Activated T-cell treated with anti-CD3 and anti-CD28 coated beads, Interleukin-2, amount 50 U/mL, for 1 hour (primary cell): Measurements from ENCODE around the gene PZP.
"Not testable (repeated sequence)": the region's sequence is repeated elsewhere in the genome, so short reads cannot be mapped to it uniquely, and the experiment has no call there.

Experiments used
- DNase-seq: peaks from one replicate; pipeline ENCODE4 v3.0.0-alpha.2; 2020

Gene PZP

DNA sequence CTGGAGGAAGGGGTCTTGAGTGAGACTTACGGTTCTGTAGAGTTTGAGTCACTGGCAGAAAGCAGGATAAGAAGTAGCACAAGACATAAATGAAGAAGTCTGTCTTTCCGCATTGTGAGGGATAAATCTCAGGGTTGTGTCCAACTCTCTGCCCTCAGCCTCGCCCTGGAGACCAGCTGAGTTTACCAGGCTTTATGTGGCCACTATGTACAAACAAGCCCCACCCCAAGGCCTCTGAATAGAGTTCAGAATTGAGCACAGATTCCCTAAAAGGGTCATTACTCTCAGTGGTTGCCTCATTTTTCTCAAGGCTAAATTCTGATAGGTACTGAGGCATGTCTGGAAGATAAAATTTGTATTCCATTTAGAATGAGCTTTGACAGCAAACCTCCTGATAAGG, at the start of gene PZP:
Gene PZP (minus strand): TSS at position 167 of the 400 bp plus-strand sequence. CDS start 54 bp downstream, at position 113.
- no peak for DNase-seq

DNA sequence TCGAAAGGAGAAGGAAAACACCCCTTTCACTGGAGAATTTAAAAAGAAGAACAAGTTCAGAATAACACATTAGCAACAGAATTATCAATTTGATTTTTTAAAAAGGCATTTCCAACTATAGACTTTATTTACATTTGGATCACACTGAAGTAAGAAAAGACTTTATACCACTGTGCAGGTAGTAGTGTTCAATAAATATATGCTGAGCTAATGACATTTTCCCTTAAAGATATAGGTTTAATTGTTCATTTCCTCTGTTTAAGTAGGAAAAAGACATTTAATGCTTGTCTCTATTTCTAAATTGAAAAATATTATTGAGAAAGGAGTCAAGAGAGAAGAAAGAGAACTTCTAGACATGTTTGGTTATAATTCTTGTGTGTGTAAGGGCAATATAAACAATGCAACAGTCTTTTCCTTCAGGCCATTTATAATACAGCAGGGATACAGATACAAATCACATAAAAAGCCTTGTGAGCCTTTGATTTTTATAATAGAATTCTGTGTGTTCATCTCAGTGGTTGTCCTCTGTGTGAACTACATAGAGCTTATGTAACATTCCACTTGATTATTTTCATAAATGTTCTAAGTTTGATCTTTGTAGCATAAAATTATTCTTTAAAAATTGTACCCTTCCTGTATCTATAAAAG, 48.7 kb upstream of the PZP start:
- no peak for DNase-seq

DNA sequence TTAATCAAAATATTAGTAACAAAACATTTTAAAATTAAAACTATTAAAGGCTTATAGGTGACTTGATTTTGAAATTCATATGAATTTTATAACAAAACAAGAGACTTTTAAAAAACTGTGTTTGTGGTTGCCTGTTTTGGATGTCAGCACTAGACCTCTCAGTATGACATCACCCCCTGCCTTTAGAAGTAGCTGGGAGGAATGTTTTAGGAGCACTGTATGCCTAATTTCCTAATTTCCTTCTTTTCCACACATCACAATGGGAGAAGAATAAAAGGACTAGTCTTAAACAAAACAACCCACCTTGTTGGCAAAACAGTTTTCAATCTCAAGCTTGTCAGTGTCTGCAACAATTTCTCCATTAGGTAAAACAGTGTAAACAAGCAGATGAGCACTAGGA, 48.1 kb upstream of the PZP start:
- no peak for DNase-seq

DNA sequence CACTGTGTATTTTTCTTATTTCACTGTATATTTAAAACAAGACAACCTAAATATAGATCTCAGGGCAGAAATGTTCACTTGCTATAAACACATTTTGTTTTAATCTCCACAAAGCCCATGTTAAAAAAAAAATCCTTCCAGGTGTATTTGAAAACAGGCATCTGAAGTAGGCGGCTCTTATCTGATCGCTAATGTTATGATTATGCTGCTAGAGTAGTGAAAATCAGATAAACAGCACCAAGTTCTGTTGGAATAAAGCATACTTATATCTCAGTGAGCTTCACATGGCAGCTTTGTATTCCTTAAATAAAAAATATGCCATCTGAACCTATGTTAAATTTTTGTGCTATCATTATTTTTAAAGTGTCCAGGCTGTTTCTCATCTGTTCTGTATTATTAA, 47.6 kb upstream of the PZP start:
- DNase-seq, result no peak

DNA sequence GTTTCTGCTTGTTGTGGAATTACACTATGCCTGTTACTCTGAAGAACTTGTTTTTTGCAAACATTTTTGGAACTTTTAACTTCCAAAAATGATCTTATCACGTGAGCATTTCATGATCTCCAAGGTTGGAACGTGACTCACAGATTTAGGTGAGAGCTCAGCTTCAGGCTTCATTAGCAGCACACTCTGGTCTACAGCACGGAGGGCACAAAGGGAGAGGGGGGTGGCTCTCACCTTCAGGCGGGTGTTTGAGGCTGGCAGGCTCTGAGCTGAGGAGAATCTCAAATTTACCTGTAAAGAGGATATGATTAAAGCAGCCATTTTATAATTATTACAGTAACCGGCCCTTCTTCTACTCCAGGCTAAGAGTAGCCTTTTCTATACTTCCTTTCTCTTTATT, 45.3 kb upstream of the PZP start:
- DNase-seq, result no peak

- not testable (repeated sequence) for DNase-seq
These were observed 44.6 kb upstream of the PZP start for GRCh38 chr12:9252791-9253190.

- DNase-seq, result no peak
These were observed 44.1 kb upstream of the PZP start for GRCh38 chr12:9252256-9252655.

DNA sequence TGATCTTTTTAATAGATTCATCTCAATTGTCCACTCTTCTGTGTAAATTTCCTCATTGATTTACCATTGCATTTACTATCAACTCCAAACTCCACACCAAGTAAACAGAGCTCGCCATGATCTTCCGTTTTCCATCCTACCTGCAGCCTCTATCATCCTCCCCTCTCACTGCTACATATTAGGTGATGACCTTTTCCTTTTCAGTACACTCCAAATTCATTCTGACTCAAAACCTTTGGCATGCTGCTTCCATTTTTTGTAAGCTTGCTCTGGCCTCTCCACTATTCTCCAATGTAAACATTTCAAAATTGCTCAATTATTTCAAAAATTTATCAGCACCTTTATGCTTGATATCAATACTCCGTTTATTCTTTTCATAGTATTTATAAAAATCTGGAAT, 40.2 kb upstream of the PZP start:
- DNase-seq, result no peak

DNA sequence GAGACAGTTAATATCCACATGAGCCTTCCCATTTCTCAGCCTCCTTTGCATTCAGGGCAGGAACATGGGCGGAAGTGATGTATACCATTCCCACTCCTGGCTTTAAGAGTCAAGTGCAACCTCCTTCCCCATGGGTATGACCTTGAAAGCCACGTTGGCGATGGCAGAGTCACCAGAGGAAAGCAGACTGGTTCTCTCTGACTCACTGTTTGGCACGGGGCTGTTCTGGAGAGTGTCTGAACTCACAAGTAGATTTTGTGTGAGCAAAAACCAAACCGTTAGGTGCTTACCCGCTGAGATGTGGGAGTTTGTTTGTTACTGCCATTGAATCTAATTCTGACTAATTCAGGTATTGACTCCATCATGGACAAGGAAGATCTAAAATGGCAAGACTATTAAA, 36.7 kb upstream of the PZP start:
- no peak for DNase-seq

DNA sequence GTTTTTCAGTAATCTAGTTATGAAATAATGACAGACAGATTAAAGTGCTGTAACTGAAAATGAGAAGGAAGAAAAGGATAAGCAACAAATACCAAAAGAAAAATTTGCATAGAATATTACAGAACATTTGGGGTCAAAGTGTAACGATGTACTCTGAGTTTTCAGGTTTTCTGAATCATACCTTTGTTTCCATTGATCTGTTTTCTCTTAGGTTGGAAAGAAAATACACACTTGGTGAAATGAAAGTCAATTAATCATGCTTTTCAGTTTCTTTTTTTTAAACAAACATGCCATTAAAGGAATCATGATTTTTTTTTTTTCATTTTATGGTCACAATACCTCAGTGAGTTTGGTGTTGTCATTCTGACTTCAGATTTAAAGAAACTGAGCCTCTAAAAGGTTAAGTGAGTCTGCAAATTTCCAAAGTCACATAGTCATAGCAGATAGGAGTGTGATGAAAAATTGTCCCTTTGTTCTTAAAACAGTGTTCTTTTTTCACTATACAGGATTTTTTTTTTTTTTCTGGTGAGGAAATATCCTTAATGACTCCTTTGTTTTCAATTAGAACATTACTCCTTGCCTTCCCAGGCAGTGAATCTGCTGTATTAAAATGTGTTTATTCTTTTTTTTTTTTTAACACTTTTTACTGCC, 35.9 kb upstream of the PZP start:
- no peak for DNase-seq

GRCh38 chr12:9241301-9241700, 33.1 kb upstream of the PZP start:
- DNase-seq, result no peak

- no peak for DNase-seq
These were observed 32.6 kb upstream of the PZP start for GRCh38 chr12:9240776-9241175.

DNA sequence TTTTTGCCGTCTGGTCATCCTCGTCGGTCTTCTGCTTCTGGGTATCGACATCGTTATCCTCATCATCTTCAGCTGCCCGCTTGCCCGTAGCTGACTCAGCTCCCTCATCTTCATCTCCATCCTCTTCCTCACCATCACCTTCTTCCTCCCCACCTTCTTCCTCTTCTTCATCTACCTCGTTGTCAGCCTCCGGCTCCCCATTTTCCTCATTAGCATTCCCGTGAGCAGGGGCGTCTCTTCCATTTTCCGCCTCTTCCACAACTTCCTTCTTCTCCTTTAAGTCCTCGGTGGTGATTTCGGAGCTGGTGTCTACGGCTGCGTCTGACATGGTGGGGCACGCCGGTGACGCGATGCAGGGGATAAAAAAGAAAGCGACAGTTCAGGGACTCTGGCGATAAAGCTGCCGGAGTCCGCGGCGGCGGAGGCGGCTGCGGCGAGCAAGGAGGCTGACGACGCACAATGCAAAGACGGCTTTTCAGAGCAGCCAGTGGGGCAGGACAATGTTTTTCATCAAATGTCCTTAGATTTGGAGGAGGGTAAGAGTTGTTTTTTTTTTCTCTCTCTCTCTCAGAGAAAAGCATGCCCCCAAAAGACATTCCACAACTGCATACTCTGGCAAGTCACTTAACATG, 31.9 kb upstream of the PZP start:
- peak; percentile 45 for DNase-seq

GRCh38 chr12:9237286-9237685, 29.1 kb upstream of the PZP start:
- no peak for DNase-seq

- DNase-seq, result no peak
These were observed 27.3 kb upstream of the PZP start for GRCh38 chr12:9235519-9235918.

- DNase-seq, result no peak
These were observed 19.8 kb upstream of the PZP start for GRCh38 chr12:9227950-9228349.

DNA sequence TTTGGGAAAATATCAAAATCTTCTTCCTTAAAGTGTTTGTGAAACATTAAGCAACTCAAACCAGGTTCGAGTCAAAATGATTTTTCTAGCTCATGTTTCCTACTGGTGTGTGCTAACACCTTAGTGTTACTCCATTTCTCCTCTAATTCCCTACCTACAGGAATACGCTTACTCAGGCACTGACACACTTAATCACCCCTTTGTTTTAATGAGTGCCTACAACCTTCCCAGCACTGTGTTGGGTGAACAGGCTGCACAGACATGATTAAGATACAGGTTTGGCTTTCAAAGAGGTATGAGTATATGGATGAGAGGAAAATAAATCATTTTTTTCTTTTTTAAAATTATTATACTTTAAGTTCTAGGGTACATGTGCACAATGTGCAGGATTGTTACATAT, 15.6 kb upstream of the PZP start:
- DNase-seq, result no peak

DNA sequence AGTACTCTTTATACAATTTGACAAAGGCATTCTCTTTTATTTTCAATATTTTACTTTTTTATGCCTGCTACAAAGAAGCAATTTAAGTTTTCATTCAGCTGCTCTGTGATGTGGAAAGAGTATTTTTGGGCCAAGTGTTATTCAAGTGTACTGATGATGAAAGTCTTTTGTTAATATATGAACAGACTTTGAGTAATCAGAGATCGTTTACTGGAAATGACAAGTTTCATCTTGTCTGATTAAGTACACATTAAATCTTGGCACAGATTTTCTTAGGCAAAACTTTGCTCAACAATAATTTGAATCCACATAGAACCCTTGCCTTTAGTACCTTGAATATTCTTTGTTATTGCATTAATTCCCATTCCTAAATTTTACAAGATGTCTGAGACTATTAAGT, 13.3 kb upstream of the PZP start:
- DNase-seq, result no peak

DNA sequence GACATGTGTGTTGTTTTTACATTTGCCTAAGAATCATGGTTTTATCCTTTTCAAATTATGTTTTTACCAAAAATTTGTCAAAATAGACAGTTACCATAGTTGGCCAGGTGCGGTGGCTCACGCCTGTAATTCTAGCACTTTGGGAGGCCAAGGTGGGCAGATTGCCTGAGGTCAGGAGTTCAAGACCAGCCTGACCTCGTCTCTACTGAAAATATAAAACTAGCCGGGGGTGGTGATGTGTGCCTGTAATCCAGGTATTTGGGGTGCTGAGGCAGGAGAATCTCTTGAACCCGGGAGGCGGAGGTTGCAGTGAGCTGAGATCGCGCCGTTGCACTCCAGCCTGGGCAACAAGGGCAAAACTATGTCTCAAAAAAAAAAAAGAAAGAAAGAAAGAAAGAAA, 12.8 kb upstream of the PZP start:
- not testable (repeated sequence) for DNase-seq

DNA sequence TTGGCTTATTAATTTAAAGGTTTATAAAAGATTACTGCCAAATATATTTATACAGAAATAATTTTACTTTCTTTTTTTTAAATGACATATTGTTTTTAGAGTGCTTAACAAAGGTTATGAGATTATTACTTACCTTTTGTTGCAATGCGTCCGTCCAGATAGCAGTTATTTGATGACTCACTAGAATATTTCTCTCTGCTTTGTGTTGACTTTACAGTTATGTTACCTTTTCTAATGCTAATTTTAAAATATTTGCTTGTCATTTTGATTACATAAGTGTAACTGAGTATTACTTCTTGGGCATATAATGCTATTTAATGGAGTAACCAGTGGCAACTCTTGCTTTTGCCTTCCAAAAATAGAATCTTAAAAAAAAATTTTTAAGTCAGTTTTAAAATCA, 6.3 kb upstream of the PZP start:
- DNase-seq, result no peak

DNA sequence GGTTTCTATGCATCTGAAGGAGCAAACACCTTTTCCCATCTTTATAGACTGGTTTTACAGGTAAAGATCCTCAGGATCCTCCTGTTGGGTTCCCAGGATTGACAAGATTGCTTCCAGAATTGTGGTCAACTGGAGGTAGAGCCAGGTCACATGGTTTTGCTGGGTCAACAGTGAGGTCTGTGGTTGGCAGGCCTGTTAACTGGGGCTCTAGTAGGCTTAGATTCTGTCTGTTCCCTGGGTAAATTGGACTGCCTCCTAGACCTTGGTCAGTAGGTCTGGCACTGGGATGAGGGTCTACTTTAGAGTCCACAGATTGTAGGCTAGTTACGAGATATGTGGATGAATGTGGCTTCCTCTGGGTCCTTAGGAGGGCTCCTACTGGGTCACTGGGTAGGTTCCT, 3.5 kb upstream of the PZP start:
- DNase-seq, result no peak

DNA sequence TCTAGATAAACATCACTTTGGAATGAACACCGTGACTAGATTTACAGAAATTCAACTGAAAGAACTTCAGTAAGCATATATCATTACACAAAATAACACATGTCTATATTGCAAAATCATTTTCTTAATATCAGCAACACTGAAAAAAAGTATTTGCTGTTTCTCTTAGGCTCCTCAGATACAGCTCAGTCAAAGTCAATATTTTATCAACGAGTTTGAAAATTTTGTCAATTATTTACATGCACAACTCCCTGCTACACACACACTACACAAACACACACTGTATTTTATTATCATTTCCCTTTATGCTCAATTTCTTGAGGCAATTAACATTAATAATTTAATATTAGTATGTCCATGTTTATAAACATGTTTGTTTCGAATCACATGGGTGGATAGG, 3.8 kb downstream of the PZP start:
- DNase-seq, result no peak

- DNase-seq, result no peak
These were observed 10.2 kb downstream of the PZP start for GRCh38 chr12:9198012-9198411.

- no peak for DNase-seq
These were observed 23.9 kb downstream of the PZP start for GRCh38 chr12:9184276-9184675.

- DNase-seq, result no peak
These were observed 27.4 kb downstream of the PZP start for GRCh38 chr12:9180810-9181209.
